ELF-1 (cell line): ENCODE measurements around the gene UBL4A.
A peak's percentile ranks its signal among the peaks of the same experiment; 100 is the strongest.

Experiments used
- DNase-seq: peaks from one replicate; pipeline ENCODE4 v3.0.0-alpha.2; 2016; ENCODE audit warnings: low read depth, low spot score

UBL4A gene

GRCh38 chrX:154482786-154483185, 3.6 kb downstream of the UBL4A start:
- DNase-seq: no peak

GRCh38 chrX:154481911-154482601, 4.4 kb downstream of the UBL4A start:
- no peak for DNase-seq

GRCh38 chrX:154481195-154481594, 5.2 kb downstream of the UBL4A start:
- DNase-seq: no peak

- peak; percentile 96 for DNase-seq
These were observed 7.4 kb downstream of the UBL4A start, which contains the start of gene LAGE3 for GRCh38 chrX:154478728-154479622. LAGE3 (minus strand) TSS chrX:154479281; CDS start chrX:154478915, 366 bp downstream.

- DNase-seq: no peak
These were observed 8.4 kb downstream of the UBL4A start for GRCh38 chrX:154477891-154478477.

GRCh38 chrX:154476821-154477220, 9.6 kb downstream of the UBL4A start:
- DNase-seq: no peak

GRCh38 chrX:154473683-154474082, 12.7 kb downstream of the UBL4A start:
- DNase-seq: no peak

- DNase-seq: no peak
These were observed 13.5 kb downstream of the UBL4A start for GRCh38 chrX:154472685-154473632.

GRCh38 chrX:154471839-154472684, 14.4 kb downstream of the UBL4A start:
- DNase-seq: no peak

- DNase-seq: no peak
These were observed 15.4 kb downstream of the UBL4A start for GRCh38 chrX:154470914-154471568.

- no peak for DNase-seq
These were observed 16.0 kb downstream of the UBL4A start for GRCh38 chrX:154470434-154470833.

GRCh38 chrX:154469880-154470279, 16.5 kb downstream of the UBL4A start:
- DNase-seq: no peak

GRCh38 chrX:154469114-154469513, 17.3 kb downstream of the UBL4A start:
- no peak for DNase-seq

- no peak for DNase-seq
These were observed 18.2 kb downstream of the UBL4A start for GRCh38 chrX:154468217-154468616.

GRCh38 chrX:154467556-154467955, 18.9 kb downstream of the UBL4A start:
- peak; percentile 54 for DNase-seq

- no peak for DNase-seq
These were observed 19.5 kb downstream of the UBL4A start for GRCh38 chrX:154466907-154467306.

GRCh38 chrX:154466036-154466435, 20.4 kb downstream of the UBL4A start:
- DNase-seq: no peak

GRCh38 chrX:154465601-154466000, 20.8 kb downstream of the UBL4A start:
- DNase-seq: no peak

GRCh38 chrX:154464806-154465365, 21.5 kb downstream of the UBL4A start:
- DNase-seq: no peak
